GM23338 (cell line): ENCODE measurements around the gene EXTL1.

Source experiments
- EZH2 ChIP-seq: fragments of 200-600 bp; sonication (generic); IDR thresholded peaks from one replicate; pipeline ENCODE4 v1.8.0; 2017; ENCODE audit warnings: antibody characterized with exemption, mild to moderate bottlenecking, low read depth; ENCODE audit not compliant: unreplicated experiment
- EZH2phosphoT487 ChIP-seq: fragments of 200-600 bp; sonication (generic); IDR thresholded peaks from one replicate; pipeline ENCODE4 v1.8.1; 2018; ENCODE audit warnings: antibody characterized with exemption; ENCODE audit not compliant: unreplicated experiment
- POLR2AphosphoS5 ChIP-seq: IDR thresholded peaks from 2 replicates; pipeline ENCODE4 v1.6.1; 2016; ENCODE audit warnings: antibody characterized with exemption, low read depth
- TF ChIP-seq, protein P1 (sequence below), 2 experiments: fragments of 200-600 bp in 1 of 2; sonication (generic) in 1 of 2; conservative IDR thresholded peaks; 2 replicates each; pipeline versions ENCODE4 v1.5.1 to v1.6.1; 2016 to 2017; ENCODE audit warnings: antibody characterized with exemption in 2 of 2, low read depth in 2 of 2, mild to moderate bottlenecking in 2 of 2, moderate library complexity in 1 of 2
- TF ChIP-seq, protein P2 (sequence below): IDR thresholded peaks from one replicate; pipeline ENCODE4 v1.6.1; 2018; ENCODE audit warnings: antibody characterized with exemption; ENCODE audit not compliant: unreplicated experiment

GRCh38 chr1:26038904-26039303 lies 17.3 kb downstream of the EXTL1 start:
- TF ChIP-seq, protein P1, sequence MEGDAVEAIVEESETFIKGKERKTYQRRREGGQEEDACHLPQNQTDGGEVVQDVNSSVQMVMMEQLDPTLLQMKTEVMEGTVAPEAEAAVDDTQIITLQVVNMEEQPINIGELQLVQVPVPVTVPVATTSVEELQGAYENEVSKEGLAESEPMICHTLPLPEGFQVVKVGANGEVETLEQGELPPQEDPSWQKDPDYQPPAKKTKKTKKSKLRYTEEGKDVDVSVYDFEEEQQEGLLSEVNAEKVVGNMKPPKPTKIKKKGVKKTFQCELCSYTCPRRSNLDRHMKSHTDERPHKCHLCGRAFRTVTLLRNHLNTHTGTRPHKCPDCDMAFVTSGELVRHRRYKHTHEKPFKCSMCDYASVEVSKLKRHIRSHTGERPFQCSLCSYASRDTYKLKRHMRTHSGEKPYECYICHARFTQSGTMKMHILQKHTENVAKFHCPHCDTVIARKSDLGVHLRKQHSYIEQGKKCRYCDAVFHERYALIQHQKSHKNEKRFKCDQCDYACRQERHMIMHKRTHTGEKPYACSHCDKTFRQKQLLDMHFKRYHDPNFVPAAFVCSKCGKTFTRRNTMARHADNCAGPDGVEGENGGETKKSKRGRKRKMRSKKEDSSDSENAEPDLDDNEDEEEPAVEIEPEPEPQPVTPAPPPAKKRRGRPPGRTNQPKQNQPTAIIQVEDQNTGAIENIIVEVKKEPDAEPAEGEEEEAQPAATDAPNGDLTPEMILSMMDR (conservative IDR thresholded peaks at IDR 0.05; ENCODE audit: low read depth in 2 of 2): no peak
- TF ChIP-seq POLR2AphosphoS5 (no peak), EZH2phosphoT487 (no peak), EZH2 (no peak)
- TF ChIP-seq, protein P2, sequence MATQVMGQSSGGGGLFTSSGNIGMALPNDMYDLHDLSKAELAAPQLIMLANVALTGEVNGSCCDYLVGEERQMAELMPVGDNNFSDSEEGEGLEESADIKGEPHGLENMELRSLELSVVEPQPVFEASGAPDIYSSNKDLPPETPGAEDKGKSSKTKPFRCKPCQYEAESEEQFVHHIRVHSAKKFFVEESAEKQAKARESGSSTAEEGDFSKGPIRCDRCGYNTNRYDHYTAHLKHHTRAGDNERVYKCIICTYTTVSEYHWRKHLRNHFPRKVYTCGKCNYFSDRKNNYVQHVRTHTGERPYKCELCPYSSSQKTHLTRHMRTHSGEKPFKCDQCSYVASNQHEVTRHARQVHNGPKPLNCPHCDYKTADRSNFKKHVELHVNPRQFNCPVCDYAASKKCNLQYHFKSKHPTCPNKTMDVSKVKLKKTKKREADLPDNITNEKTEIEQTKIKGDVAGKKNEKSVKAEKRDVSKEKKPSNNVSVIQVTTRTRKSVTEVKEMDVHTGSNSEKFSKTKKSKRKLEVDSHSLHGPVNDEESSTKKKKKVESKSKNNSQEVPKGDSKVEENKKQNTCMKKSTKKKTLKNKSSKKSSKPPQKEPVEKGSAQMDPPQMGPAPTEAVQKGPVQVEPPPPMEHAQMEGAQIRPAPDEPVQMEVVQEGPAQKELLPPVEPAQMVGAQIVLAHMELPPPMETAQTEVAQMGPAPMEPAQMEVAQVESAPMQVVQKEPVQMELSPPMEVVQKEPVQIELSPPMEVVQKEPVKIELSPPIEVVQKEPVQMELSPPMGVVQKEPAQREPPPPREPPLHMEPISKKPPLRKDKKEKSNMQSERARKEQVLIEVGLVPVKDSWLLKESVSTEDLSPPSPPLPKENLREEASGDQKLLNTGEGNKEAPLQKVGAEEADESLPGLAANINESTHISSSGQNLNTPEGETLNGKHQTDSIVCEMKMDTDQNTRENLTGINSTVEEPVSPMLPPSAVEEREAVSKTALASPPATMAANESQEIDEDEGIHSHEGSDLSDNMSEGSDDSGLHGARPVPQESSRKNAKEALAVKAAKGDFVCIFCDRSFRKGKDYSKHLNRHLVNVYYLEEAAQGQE: no peak
